ENCODE data around the gene RNF152. TPM values are rescaled to one million over a fixed set of nuclear protein-coding genes. Genes with fewer than 3 reads are reported as not detected.

The RNF152 gene
- total RNA-seq, 1 experiment from 2014 or later = 3.6 TPM

DNA sequence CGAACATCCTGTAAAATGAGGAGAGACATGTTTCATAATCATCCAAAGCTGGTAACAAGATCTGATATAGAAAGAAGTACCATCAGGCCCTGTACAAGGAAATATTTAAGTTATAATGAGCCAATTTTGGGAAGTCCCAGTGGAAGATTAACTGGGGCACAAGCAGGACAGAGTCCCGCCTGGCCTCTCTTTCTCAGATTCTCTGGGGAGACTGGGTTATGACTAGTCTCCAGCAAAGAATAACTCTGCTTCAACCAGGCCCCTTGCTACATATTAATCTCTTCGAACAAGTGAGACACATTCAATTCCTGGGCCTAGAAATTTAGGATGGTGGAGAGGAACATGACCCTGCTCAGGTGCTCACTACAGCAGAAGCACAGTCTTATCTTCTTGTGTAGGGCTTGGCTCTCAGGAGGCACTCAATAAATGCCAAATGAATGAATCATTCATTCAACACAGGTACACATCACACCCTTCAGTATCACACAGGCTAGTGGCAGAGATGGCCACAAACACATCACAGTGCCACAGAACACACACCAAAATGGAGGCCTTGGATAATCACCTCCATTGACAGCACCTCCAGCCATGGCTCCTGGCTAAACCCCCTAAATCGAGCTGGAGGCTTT lies 46.4 kb upstream of the RNF152 start:
- POLR2A ChIA-PET (ENCODE audit: low non-redundant PET) = interaction anchor here (0.6 kb wide), 1 partner anchor 407 kb away, joined by 3 read pairs; no protein-coding TSS in a partner anchor
- Histone ChIP-seq H3K9me3 (ENCODE audit: low read depth, low read length, poor library complexity, severe bottlenecking) (no peaks in the 10 kb centered on the region), H3K36me3 (ENCODE audit: insufficient read depth, low read length, poor library complexity, severe bottlenecking) (no peaks in the 10 kb centered on the region), H3K4me1 (ENCODE audit: insufficient read depth, low read length, poor library complexity, severe bottlenecking) (no peaks in the 10 kb centered on the region), H3K27ac (ENCODE audit: low read depth, low read length, poor library complexity, severe bottlenecking) (no peak overlapping the region), H3K27me3 (replicated peaks; ENCODE audit: insufficient read depth, low read depth, low read length, poor library complexity) (no peaks in the 10 kb centered on the region), H3K4me3 (ENCODE audit: low read depth, low read length, poor library complexity, severe bottlenecking) (no peak overlapping the region)
- no TSS peak for BruUV-seq (replicated peaks)
- TF ChIP-seq EZH2 (IDR thresholded peaks at IDR 0.05; ENCODE audit: borderline replicate concordance, low read depth, low read length, poor library complexity, severe bottlenecking) = no peak
- TF ChIP-seq, protein P1, sequence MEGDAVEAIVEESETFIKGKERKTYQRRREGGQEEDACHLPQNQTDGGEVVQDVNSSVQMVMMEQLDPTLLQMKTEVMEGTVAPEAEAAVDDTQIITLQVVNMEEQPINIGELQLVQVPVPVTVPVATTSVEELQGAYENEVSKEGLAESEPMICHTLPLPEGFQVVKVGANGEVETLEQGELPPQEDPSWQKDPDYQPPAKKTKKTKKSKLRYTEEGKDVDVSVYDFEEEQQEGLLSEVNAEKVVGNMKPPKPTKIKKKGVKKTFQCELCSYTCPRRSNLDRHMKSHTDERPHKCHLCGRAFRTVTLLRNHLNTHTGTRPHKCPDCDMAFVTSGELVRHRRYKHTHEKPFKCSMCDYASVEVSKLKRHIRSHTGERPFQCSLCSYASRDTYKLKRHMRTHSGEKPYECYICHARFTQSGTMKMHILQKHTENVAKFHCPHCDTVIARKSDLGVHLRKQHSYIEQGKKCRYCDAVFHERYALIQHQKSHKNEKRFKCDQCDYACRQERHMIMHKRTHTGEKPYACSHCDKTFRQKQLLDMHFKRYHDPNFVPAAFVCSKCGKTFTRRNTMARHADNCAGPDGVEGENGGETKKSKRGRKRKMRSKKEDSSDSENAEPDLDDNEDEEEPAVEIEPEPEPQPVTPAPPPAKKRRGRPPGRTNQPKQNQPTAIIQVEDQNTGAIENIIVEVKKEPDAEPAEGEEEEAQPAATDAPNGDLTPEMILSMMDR (conservative IDR thresholded peaks at IDR 0.05; ENCODE audit: low read depth, low read length) = no peak
- intact Hi-C loops (cut with micrococcal nuclease; ENCODE audit: unreplicated experiment) = no loop called here
- DNase-seq (ENCODE audit: low spot score) = no peak
- CTCF ChIA-PET = no interaction called here

DNA sequence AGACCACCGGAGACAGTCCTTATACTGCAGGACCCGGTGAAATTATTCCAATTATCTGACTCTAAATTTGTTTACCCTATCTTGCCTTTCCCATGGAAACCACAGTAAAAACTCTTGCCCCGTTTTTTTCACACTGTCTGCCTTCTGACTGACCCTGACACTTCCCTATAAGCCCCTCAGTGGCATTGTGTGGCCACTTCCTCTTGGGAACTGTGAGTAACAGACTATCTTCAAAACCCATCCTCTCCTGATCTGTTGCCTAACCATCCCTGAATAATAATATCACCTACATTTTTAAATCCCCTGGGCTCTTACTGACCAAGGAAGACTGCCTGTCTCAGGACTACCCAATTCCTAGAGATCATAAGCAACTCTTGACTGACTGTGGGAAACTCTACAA lies 42.6 kb upstream of the RNF152 start:
- Histone ChIP-seq H3K36me3 (ENCODE audit: insufficient read depth, low read length, poor library complexity, severe bottlenecking) (no peaks in the 10 kb centered on the region), H3K9me3 (ENCODE audit: low read depth, low read length, poor library complexity, severe bottlenecking) (no peaks in the 10 kb centered on the region), H3K4me1 (ENCODE audit: insufficient read depth, low read length, poor library complexity, severe bottlenecking) (no peaks in the 10 kb centered on the region), H3K27me3 (replicated peaks; ENCODE audit: insufficient read depth, low read depth, low read length, poor library complexity) (no peaks in the 10 kb centered on the region), H3K27ac (ENCODE audit: low read depth, low read length, poor library complexity, severe bottlenecking) (no peak overlapping the region), H3K4me3 (ENCODE audit: low read depth, low read length, poor library complexity, severe bottlenecking) (no peak overlapping the region)
- TF ChIP-seq, protein P1 (conservative IDR thresholded peaks at IDR 0.05; ENCODE audit: low read depth, low read length) = no peak
- TF ChIP-seq EZH2 (IDR thresholded peaks at IDR 0.05; ENCODE audit: borderline replicate concordance, low read depth, low read length, poor library complexity, severe bottlenecking) = no peak
- CTCF ChIA-PET = no interaction called here
- intact Hi-C loops (cut with micrococcal nuclease; ENCODE audit: unreplicated experiment) = no loop called here
- POLR2A ChIA-PET (ENCODE audit: low non-redundant PET) = no interaction called here
- BruUV-seq (replicated peaks) = no TSS peak
- no peak for DNase-seq (ENCODE audit: low spot score)

DNA sequence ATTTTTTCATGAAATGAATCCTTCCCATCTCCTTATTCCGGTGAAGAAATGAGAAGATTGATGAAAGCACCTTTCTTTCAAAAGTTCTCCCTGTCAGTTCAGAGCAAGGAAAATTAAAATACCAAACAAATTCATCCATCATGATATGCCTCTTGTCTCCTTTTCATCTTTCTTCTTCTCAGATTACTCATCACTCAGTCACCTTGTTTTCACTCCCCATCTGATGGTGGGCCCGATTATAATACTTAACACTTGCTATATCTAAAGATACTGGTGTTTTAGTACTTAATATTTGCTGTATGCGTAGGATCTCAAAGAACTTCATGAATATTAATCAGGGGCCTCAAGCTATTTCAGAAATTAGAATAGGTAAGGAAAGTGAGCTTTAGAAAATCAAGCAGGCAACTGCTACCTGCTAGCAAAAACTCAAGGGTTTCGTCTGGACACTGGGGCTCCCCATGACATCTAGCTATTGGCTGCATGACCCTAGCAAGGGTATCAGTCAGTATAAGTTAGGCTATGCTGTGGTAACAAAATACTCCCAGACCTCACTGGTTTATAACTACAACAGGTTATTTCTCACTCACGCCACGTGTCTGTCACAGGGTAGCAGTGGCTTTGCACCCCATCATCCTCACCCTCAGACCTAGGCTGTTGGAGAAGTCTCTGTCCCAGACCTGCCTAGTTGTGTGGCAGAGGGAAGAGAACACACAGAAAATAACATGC lies 39.0 kb upstream of the RNF152 start:
- no TSS peak for BruUV-seq (replicated peaks)
- TF ChIP-seq EZH2 (IDR thresholded peaks at IDR 0.05; ENCODE audit: borderline replicate concordance, low read depth, low read length, poor library complexity, severe bottlenecking) = no peak
- TF ChIP-seq, protein P1 (conservative IDR thresholded peaks at IDR 0.05; ENCODE audit: low read depth, low read length) = no peak
- POLR2A ChIA-PET (ENCODE audit: low non-redundant PET) = no interaction called here

More for the DNA sequence above, 39.0 kb upstream of the RNF152 start:
- Histone ChIP-seq H3K4me1 (ENCODE audit: insufficient read depth, low read length, poor library complexity, severe bottlenecking) (no peaks in the 10 kb centered on the region), H3K4me3 (ENCODE audit: low read depth, low read length, poor library complexity, severe bottlenecking) (no peak overlapping the region), H3K9me3 (ENCODE audit: low read depth, low read length, poor library complexity, severe bottlenecking) (no peaks in the 10 kb centered on the region), H3K36me3 (ENCODE audit: insufficient read depth, low read length, poor library complexity, severe bottlenecking) (no peaks in the 10 kb centered on the region), H3K27ac (ENCODE audit: low read depth, low read length, poor library complexity, severe bottlenecking) (no peak overlapping the region), H3K27me3 (replicated peaks; ENCODE audit: insufficient read depth, low read depth, low read length, poor library complexity) (no peaks in the 10 kb centered on the region)
- DNase-seq (ENCODE audit: low spot score) = no peak
- intact Hi-C loops (cut with micrococcal nuclease; ENCODE audit: unreplicated experiment) = no loop called here
- CTCF ChIA-PET = no interaction called here
